ENCODE data around the gene AJM1. TPM values are rescaled to one million over a fixed set of nuclear protein-coding genes. Genes with fewer than 3 reads are reported as not detected.
"Not testable (repeated sequence)": the region's sequence is repeated elsewhere in the genome, so short reads cannot be mapped to it uniquely, and the experiment has no call there.

AJM1 gene
- total RNA-seq, 1 experiment from 2014 or later = 5.3 TPM

DNA sequence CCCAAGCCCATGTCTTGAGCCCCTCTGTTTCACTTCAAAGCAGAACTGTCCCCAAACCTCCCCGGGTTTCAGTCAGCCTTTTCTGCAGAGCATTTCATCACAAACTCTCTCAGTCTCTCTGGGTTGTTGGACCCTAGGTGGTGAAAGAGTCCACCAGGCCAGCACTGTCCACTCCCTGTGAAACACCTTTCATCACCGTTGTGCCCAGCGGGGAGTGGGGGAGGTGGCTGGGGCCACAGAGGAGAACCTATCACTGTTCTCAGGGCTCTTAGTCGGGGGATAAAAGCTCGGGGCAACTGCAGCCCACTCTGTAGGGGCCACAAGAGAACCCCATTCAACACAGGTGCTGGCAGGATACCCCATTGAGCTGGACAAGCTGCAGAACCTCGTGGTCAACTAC, 40.0 kb upstream of the AJM1 start:
- CTCF ChIA-PET = no interaction called here
- H3F3A ChIP-seq (ENCODE audit: insufficient read depth, low read depth) = peaks cover 20% of the 10 kb centered on the region
- H3K79me2 ChIP-seq (ENCODE audit: low read depth) = no peaks in the 10 kb centered on the region
- H3K4me1 ChIP-seq (replicated peaks; ENCODE audit: insufficient read depth) = peaks cover 29% of the 10 kb centered on the region
- no peak overlapping the region for H3K27ac ChIP-seq
- no peak overlapping the region for H2AFZ ChIP-seq
- POLR2A ChIA-PET (ENCODE audit: unreplicated experiment) = interaction anchor here (0.6 kb wide), 1 partner anchor 36 kb away, joined by 3 read pairs; no protein-coding TSS in a partner anchor
- H3K27me3 ChIP-seq (ENCODE audit: insufficient read depth, low read depth) = no peaks in the 10 kb centered on the region
- H3K9me3 ChIP-seq (ENCODE audit: insufficient read depth, low read depth) = no peaks in the 10 kb centered on the region
- BruUV-seq (replicated peaks) = no TSS peak
- no peaks in the 10 kb centered on the region for H3K9me2 ChIP-seq (ENCODE audit: insufficient read depth)
- no peaks in the 10 kb centered on the region for H4K20me1 ChIP-seq (ENCODE audit: insufficient read depth)
- no peak overlapping the region for H3K4me3 ChIP-seq
- TF ChIP-seq EZH2 (IDR thresholded peaks at IDR 0.05; ENCODE audit: low read depth) = no peak
- TF ChIP-seq, protein P1, sequence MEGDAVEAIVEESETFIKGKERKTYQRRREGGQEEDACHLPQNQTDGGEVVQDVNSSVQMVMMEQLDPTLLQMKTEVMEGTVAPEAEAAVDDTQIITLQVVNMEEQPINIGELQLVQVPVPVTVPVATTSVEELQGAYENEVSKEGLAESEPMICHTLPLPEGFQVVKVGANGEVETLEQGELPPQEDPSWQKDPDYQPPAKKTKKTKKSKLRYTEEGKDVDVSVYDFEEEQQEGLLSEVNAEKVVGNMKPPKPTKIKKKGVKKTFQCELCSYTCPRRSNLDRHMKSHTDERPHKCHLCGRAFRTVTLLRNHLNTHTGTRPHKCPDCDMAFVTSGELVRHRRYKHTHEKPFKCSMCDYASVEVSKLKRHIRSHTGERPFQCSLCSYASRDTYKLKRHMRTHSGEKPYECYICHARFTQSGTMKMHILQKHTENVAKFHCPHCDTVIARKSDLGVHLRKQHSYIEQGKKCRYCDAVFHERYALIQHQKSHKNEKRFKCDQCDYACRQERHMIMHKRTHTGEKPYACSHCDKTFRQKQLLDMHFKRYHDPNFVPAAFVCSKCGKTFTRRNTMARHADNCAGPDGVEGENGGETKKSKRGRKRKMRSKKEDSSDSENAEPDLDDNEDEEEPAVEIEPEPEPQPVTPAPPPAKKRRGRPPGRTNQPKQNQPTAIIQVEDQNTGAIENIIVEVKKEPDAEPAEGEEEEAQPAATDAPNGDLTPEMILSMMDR (conservative IDR thresholded peaks at IDR 0.05) = no peak
- H3K4me2 ChIP-seq = no peak overlapping the region
- intact Hi-C loops (cut with micrococcal nuclease; ENCODE audit: unreplicated experiment) = no loop called here
- DNase-seq = no peak
- H3K36me3 ChIP-seq (ENCODE audit: low read depth) = no peaks in the 10 kb centered on the region

DNA sequence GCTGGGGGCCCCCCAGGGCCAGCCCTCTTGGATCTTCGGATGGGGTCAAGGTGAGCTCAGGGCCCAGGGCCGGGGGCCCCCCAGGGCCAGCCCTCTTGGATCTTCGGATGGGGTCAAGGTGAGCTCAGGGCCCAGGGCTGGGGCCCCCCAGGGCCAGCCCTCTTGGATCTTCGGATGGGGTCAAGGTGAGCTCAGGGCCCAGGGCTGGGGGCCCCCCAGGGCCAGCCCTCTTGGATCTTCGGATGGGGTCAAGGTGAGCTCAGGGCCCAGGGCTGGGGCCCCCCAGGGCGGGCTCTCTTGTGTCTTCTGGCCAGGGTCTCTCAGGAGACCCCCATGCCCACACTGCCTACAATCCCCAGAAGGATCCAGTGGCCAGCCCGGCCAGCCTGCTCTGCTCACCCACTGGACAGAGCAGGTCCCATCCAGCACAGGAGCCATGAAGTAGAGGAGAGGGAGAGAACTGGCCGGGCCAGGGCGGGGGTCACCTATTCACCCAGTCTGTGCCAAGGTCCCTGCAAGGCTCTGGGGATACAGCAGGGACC, 39.2 kb upstream of the AJM1 start:
- H4K20me1 ChIP-seq (ENCODE audit: insufficient read depth); DNase-seq; BruUV-seq (replicated peaks); H3K4me3 ChIP-seq; H3K27ac ChIP-seq; intact Hi-C loops (cut with micrococcal nuclease; ENCODE audit: unreplicated experiment); CTCF ChIA-PET; H2AFZ ChIP-seq; H3K9me2 ChIP-seq (ENCODE audit: insufficient read depth); POLR2A ChIA-PET (ENCODE audit: unreplicated experiment); H3K36me3 ChIP-seq (ENCODE audit: low read depth); H3K27me3 ChIP-seq (ENCODE audit: insufficient read depth, low read depth); H3K79me2 ChIP-seq (ENCODE audit: low read depth); H3K9me3 ChIP-seq (ENCODE audit: insufficient read depth, low read depth); H3K4me2 ChIP-seq: not testable (repeated sequence)
- H3F3A ChIP-seq (ENCODE audit: insufficient read depth, low read depth) = peaks cover 20% of the 10 kb centered on the region
- peaks cover 29% of the 10 kb centered on the region for H3K4me1 ChIP-seq (replicated peaks; ENCODE audit: insufficient read depth)

DNA sequence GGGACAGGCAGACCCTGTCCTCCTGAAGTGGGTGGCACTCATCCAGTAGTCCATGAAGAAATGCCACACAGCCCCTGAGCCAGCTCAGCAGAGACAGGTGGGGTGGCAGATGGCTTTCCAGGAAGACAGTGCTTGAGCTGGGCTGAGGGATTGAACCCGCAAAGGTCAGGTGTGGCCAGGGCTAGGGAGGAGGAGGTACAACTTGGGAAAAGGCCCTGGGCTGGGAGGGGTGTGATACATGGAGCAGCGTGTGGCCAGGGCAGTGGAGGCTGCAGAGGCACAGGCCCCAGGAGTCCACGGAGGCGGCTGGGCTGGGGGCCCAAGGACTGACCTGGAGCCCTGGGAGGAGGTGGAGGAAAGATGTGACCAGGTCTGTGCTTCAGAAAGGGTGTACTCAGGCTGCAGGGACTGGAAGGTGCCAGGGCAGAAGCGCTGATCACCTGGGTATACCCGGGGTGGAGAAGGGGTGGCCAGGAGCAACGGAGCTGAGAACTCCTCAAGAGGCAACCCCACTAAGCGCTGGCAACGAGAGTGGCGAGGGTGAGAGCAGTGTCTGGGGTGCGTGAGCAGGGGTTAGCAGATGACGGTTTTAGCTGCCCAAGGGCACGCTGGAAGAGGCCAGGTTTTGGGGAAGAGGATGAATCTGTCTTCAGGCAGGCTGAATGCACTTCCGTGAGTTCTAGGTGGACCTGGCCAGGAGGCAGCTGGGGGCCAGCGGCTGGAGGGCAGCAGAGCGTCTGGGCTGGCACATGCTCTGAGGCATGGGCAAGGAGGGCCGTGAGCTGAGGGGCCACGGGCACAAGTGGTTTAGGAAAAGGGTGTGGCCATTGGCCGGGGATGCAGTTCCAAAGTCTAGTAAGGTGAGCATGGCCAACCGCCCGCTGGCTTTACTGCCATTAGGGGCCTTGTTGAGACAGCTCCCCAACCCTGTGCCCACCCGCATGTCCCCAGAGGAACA, 38.4 kb upstream of the AJM1 start:
- Histone ChIP-seq H3K36me3 (ENCODE audit: low read depth) (no peaks in the 10 kb centered on the region), H3K4me2 (no peak overlapping the region), H3K9me2 (ENCODE audit: insufficient read depth) (no peaks in the 10 kb centered on the region), H3K9me3 (ENCODE audit: insufficient read depth, low read depth) (no peaks in the 10 kb centered on the region), H4K20me1 (ENCODE audit: insufficient read depth) (no peaks in the 10 kb centered on the region), H3K4me3 (no peak overlapping the region), H3K27me3 (ENCODE audit: insufficient read depth, low read depth) (no peaks in the 10 kb centered on the region), H3F3A (ENCODE audit: insufficient read depth, low read depth) (peaks cover 20% of the 10 kb centered on the region), H3K27ac (no peak overlapping the region), H2AFZ (no peak overlapping the region), H3K79me2 (ENCODE audit: low read depth) (peaks cover 7% of the 10 kb centered on the region), H3K4me1 (replicated peaks; ENCODE audit: insufficient read depth) (peaks cover 29% of the 10 kb centered on the region)
- no TSS peak for BruUV-seq (replicated peaks)
- no peak for DNase-seq
- ChIA-PET CTCF (interaction anchor here (0.6 kb wide), 1 partner anchor 75 kb away, joined by 5 read pairs; no protein-coding TSS in a partner anchor), POLR2A (ENCODE audit: unreplicated experiment) (no interaction called here)
- TF ChIP-seq, protein P1 (conservative IDR thresholded peaks at IDR 0.05) = no peak
- TF ChIP-seq EZH2 (IDR thresholded peaks at IDR 0.05; ENCODE audit: low read depth) = no peak
- intact Hi-C loops (cut with micrococcal nuclease; ENCODE audit: unreplicated experiment) = no loop called here

All from PC-9 (cell line).